ENCODE data around the gene SPANXN1.

DNA sequence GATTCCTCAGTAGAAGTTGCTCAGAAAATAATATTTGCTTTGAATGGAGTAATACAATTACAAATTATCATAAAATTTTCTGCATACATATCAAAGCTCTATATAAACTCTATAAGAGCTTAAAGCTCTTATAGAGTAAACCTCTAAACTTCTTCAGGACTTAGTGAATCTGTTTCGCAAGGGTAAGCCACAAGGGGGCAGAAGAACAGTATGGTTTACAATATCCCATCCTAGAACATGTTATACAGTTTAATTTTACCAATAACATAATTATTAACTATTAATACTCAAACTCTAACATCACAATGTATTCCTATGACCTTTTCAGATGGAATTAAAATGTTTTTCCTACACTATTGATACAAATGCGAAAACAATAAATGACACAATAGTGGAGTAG lies 33.8 kb upstream of the SPANXN1 start:
- TF ChIP-seq, protein P1, sequence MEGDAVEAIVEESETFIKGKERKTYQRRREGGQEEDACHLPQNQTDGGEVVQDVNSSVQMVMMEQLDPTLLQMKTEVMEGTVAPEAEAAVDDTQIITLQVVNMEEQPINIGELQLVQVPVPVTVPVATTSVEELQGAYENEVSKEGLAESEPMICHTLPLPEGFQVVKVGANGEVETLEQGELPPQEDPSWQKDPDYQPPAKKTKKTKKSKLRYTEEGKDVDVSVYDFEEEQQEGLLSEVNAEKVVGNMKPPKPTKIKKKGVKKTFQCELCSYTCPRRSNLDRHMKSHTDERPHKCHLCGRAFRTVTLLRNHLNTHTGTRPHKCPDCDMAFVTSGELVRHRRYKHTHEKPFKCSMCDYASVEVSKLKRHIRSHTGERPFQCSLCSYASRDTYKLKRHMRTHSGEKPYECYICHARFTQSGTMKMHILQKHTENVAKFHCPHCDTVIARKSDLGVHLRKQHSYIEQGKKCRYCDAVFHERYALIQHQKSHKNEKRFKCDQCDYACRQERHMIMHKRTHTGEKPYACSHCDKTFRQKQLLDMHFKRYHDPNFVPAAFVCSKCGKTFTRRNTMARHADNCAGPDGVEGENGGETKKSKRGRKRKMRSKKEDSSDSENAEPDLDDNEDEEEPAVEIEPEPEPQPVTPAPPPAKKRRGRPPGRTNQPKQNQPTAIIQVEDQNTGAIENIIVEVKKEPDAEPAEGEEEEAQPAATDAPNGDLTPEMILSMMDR (IDR thresholded peaks at IDR 0.05), result peak; percentile 17 to 53 (median 24)
- TF ChIP-seq POLR2A (IDR thresholded peaks at IDR 0.05), result no peak
